ENCODE data around the gene DCAF5.

DCAF5 gene

DNA sequence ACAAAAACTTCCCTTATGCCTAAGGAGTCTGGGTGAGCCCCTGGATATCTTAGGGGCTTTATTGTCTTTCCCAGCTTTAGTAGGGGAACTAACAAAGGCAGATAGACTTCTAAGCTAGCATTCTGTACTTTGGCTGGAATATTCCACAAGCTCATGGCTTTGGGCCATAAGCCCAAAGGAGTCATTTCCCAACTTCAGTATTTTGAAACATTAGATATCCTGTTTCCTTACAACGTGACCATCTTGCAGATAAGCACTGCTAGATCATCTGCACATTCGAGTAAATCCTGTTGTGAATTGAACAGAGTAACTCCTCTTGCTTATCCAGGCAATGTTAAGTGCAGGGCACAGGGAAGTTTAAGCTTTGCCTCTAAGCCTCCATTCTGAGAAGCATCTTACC lies 103.2 kb downstream of the DCAF5 start:
- H3K36me3 Mint-ChIP-seq (ENCODE audit: low read depth): peaks cover 18% of the 10 kb centered on the region
- TF ChIP-seq, protein P1, sequence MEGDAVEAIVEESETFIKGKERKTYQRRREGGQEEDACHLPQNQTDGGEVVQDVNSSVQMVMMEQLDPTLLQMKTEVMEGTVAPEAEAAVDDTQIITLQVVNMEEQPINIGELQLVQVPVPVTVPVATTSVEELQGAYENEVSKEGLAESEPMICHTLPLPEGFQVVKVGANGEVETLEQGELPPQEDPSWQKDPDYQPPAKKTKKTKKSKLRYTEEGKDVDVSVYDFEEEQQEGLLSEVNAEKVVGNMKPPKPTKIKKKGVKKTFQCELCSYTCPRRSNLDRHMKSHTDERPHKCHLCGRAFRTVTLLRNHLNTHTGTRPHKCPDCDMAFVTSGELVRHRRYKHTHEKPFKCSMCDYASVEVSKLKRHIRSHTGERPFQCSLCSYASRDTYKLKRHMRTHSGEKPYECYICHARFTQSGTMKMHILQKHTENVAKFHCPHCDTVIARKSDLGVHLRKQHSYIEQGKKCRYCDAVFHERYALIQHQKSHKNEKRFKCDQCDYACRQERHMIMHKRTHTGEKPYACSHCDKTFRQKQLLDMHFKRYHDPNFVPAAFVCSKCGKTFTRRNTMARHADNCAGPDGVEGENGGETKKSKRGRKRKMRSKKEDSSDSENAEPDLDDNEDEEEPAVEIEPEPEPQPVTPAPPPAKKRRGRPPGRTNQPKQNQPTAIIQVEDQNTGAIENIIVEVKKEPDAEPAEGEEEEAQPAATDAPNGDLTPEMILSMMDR (IDR thresholded peaks at IDR 0.05): no peak
- no peak for DNase-seq
- no peak overlapping the region for H3K4me3 Mint-ChIP-seq
- H3K27ac Mint-ChIP-seq: no peak overlapping the region
- no peaks in the 10 kb centered on the region for H3K9me3 Mint-ChIP-seq
- H3K4me1 Mint-ChIP-seq: peaks cover 41% of the 10 kb centered on the region
- H3K27me3 Mint-ChIP-seq (ENCODE audit: low read depth, poor library complexity): peaks cover 3% of the 10 kb centered on the region

DNA sequence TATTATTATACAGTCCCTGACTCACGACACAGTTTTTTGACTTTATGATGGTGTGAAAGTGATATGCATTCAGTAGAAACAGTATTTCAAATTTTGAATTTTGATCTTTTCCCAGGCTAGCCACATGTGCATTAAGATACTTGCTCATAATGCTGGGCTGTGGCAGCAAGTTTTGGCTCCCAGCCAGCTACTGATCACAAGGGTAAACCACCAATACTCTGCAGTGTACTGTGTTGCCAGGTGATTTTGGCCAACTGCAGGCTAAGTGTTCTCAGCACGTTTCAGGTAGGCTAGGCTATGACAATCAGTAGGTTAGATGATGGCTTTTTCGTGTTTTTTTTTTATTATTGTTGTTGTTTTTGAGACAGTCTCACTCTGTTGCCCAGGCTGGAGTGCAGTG lies 104.5 kb downstream of the DCAF5 start:
- Mint-ChIP-seq H3K9me3 (no peaks in the 10 kb centered on the region), H3K36me3 (ENCODE audit: low read depth) (peaks cover 8% of the 10 kb centered on the region), H3K27ac (no peak overlapping the region), H3K27me3 (ENCODE audit: low read depth, poor library complexity) (peaks cover 7% of the 10 kb centered on the region), H3K4me3 (no peak overlapping the region), H3K4me1 (peaks cover 47% of the 10 kb centered on the region)
- TF ChIP-seq, protein P1 (IDR thresholded peaks at IDR 0.05): no peak
- DNase-seq: no peak

DNA sequence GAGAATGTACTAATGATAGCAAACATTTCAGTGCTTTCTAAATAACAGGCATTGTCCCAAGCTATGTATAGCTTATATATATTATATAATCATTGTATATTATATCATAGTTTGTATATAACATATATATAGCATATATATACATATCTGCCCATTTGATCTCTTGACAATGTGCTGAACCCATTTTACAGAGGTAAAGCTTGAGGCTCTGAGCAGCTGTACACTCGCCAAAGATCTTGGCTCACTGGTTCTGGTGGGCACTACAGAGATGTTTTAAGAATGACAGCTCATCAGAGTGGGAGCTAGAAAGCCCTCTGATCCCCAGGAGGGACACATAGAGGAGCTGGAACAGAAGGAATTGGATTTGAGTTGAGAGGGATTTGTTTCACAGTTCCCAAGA lies 105.7 kb downstream of the DCAF5 start:
- no peak overlapping the region for H3K4me3 Mint-ChIP-seq
- DNase-seq: no peak
- no peak overlapping the region for H3K27ac Mint-ChIP-seq
- TF ChIP-seq, protein P1 (IDR thresholded peaks at IDR 0.05): no peak
- H3K9me3 Mint-ChIP-seq: no peaks in the 10 kb centered on the region
- H3K4me1 Mint-ChIP-seq: peaks cover 52% of the 10 kb centered on the region
- peaks cover 11% of the 10 kb centered on the region for H3K27me3 Mint-ChIP-seq (ENCODE audit: low read depth, poor library complexity)
- H3K36me3 Mint-ChIP-seq (ENCODE audit: low read depth): no peaks in the 10 kb centered on the region

DNA sequence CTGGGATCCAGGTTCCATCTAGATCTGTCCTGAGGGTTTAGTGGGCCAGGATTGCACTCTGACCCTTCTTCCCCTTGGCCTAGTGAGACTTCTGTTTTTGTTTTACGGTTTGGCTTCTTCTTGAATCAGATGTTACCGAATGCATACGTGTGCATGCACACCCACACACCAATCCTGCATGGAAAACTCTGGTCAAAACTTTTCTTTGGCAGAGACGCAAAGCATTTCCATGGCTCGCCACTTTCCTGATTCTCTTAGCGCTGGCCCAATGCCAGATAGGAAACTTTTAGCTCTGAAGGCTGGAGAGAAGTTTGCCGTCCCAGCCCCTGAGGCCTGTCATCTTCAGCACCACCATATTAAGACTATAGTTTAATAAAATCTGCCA lies 106.5 kb downstream of the DCAF5 start:
- no peak for DNase-seq
- peaks cover 11% of the 10 kb centered on the region for H3K27me3 Mint-ChIP-seq (ENCODE audit: low read depth, poor library complexity)
- peak overlapping the region; percentile 9 for H3K27ac Mint-ChIP-seq
- H3K36me3 Mint-ChIP-seq (ENCODE audit: low read depth): no peaks in the 10 kb centered on the region
- TF ChIP-seq, protein P1 (IDR thresholded peaks at IDR 0.05): no peak
- H3K4me3 Mint-ChIP-seq: no peak overlapping the region
- H3K9me3 Mint-ChIP-seq: no peaks in the 10 kb centered on the region
- H3K4me1 Mint-ChIP-seq: peaks cover 54% of the 10 kb centered on the region

DNA sequence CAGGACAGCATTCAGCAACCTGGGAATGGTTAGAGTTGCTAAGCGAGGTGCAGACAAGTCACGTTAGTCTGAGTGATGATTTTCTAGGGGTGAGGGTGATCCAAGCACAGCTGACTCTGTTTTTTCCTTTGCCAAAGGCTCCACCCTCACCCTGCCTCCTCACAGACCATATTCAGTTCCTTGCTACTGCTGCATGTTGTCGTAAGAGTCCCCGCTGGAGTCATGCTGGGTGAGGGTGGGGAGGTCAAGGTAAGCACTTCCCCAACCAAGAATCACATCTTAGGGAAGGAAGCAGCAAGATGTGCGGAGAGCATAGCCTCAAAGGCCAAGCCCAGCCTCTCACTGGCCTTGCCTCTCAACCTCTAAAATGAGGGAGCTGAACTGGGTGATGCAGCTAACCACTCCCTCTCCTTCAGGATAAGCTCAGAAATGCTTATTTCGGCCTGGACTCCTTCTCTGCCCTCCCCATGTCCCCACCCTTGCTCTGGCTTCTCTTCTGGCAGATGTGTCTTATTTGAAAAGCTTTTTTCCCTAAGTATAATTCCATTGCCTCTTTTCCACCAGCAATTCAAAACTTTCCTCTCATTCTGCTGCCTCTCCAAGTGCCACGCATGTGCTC lies 107.0 kb downstream of the DCAF5 start:
- DNase-seq: no peak
- Mint-ChIP-seq H3K27ac (peak overlapping the region; percentile 9), H3K4me3 (no peak overlapping the region), H3K4me1 (peaks cover 52% of the 10 kb centered on the region), H3K9me3 (no peaks in the 10 kb centered on the region), H3K36me3 (ENCODE audit: low read depth) (no peaks in the 10 kb centered on the region), H3K27me3 (ENCODE audit: low read depth, poor library complexity) (peaks cover 11% of the 10 kb centered on the region)
- TF ChIP-seq, protein P1 (IDR thresholded peaks at IDR 0.05): no peak

DNA sequence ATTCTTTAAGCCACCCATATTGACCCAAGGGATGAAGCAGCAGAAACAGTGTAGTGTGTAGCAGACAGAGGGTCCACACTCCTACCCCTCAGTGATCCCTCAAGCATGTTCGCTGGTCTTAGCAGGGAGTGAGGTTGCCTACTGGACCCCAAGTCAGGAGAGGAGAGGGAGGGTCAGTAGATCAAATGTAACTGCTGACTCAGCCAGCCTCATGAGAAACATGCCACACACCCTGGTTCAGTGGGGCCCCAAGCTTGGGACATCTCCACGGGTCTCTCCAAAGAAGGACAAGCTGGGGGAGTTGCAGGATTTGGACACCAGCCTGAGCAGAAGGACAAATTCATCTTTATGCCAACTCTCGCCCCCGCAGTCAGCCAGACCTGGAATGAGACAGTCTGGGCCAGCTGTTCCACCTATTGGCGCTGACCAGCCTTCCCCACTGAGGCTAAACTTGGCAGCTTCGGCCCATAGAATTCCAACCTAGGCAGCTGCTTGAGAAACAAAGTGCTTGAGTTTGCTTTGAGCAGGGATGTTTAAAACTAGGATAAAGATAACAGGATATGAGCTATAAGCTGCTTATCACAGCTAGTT lies 107.9 kb downstream of the DCAF5 start:
- Mint-ChIP-seq H3K27me3 (ENCODE audit: low read depth, poor library complexity) (peaks cover 11% of the 10 kb centered on the region), H3K36me3 (ENCODE audit: low read depth) (no peaks in the 10 kb centered on the region), H3K4me1 (peaks cover 46% of the 10 kb centered on the region), H3K4me3 (no peak overlapping the region), H3K9me3 (no peaks in the 10 kb centered on the region), H3K27ac (no peak overlapping the region)
- DNase-seq: no peak
- TF ChIP-seq, protein P1 (IDR thresholded peaks at IDR 0.05): no peak

Measured in nephron progenitor cell (in vitro differentiated cells).